LNCaP clone FGC (cell line): ENCODE measurements around the gene MGA.

Experiments used
- DNase-seq: peaks from one replicate; pipeline ENCODE4 v3.0.0-alpha.2; 2011; ENCODE audit warnings: low read depth
- H3K4me3 ChIP-seq: 2 replicates; pipeline ENCODE4 v1.5.1; 2011; ENCODE audit warnings: mild to moderate bottlenecking, low read depth, low read length, control low read depth
- TF ChIP-seq, protein P1 (sequence below): IDR thresholded peaks from 2 replicates; pipeline ENCODE4 v1.5.1; 2012; ENCODE audit warnings: mild to moderate bottlenecking; ENCODE audit not compliant: control insufficient read depth, insufficient read depth; ENCODE audit errors: extremely low read depth

MGA gene

GRCh38 chr15:41656188-41656587 lies 4.0 kb upstream of the MGA start:
- no peak overlapping the region for H3K4me3 ChIP-seq
- TF ChIP-seq, protein P1, sequence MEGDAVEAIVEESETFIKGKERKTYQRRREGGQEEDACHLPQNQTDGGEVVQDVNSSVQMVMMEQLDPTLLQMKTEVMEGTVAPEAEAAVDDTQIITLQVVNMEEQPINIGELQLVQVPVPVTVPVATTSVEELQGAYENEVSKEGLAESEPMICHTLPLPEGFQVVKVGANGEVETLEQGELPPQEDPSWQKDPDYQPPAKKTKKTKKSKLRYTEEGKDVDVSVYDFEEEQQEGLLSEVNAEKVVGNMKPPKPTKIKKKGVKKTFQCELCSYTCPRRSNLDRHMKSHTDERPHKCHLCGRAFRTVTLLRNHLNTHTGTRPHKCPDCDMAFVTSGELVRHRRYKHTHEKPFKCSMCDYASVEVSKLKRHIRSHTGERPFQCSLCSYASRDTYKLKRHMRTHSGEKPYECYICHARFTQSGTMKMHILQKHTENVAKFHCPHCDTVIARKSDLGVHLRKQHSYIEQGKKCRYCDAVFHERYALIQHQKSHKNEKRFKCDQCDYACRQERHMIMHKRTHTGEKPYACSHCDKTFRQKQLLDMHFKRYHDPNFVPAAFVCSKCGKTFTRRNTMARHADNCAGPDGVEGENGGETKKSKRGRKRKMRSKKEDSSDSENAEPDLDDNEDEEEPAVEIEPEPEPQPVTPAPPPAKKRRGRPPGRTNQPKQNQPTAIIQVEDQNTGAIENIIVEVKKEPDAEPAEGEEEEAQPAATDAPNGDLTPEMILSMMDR: no peak
- no peak for DNase-seq

DNA sequence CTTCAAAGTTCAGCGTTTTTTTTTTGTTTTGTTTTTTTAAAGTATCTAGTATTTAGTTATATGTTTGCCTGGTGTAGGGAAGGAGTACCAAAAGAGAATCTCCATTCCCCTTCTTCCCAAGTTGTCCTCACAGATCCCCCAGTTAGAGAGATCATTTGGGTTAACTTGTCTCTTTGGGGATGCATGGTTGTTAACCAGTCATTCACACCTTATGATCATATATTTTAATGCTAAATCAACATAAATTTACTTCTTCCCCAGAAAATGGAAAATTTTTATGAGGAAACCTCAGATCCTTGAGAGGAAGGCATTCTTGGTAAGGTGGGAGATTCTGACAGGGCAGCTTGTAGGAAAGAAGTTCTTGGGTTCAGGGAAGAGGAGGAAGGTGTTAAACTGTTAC lies 1.5 kb upstream of the MGA start:
- no peak for DNase-seq
- TF ChIP-seq, protein P1: no peak
- no peak overlapping the region for H3K4me3 ChIP-seq

DNA sequence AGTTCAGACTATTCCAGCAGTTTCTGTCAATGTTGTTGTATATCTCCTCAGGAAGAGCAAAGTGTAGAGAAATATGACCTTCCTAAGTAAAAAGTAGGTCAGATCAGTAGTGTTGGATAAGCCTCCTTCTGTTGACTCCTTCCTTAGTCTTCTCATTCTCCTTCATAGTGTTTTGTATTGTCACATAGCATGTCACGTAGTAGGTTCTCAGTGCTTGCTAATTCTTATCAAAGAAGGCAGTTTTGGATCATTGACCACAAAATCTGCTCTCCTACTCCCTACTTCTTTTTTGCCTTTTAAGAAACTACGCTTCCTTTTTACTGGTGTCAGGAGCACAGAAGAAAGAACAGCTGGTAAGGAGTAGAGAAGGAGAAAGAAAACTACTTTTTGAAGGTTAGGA lies 1.0 kb upstream of the MGA start:
- DNase-seq: no peak
- no peak overlapping the region for H3K4me3 ChIP-seq
- TF ChIP-seq, protein P1: no peak

DNA sequence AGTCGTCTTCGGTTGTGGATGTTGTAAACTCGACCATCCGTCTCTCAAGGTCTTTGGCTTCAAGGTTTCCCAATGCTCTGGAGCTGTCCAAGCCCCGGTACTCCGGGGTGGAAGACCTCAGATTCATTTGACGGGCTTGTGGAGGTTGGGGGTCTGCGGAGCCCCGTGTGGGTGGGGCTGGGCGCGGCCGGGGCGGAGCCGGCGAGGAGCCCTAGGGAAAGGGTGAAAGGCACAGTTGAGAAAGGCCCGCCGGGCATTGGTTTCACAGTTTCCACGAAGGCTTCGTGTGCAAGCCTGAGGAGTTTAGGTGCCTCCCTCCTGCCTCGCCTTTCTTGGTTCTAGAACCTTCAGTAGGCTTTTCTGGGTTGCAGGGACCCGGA lies 360 bp upstream of the MGA start:
- TF ChIP-seq, protein P1: no peak
- no peak for DNase-seq
- peak overlapping the region; percentile 56 for H3K4me3 ChIP-seq

DNA sequence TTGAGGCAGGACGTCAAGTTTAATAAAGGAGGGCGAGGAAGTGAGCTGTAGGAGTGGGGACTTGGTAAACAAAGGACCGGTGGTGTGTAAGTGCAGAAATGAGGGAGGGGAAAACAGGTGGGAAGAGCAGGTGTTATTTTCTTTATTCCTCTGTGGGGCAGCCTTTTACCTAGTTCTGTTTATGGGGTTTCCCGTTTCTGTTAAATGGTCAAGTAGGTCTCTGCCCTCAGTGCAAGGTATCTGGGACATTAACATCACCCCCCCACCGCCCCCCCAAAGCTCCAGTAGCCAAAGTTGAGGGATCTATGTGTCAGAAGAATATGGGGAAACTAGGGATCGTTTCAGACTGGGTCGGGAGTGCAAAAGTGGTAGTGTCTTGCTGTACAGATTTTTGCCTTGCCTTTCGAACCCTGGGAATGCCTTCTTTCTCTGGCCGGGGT lies 893 bp downstream of the MGA start:
- peak overlapping the region; percentile 56 for H3K4me3 ChIP-seq
- TF ChIP-seq, protein P1: no peak
- no peak for DNase-seq

DNA sequence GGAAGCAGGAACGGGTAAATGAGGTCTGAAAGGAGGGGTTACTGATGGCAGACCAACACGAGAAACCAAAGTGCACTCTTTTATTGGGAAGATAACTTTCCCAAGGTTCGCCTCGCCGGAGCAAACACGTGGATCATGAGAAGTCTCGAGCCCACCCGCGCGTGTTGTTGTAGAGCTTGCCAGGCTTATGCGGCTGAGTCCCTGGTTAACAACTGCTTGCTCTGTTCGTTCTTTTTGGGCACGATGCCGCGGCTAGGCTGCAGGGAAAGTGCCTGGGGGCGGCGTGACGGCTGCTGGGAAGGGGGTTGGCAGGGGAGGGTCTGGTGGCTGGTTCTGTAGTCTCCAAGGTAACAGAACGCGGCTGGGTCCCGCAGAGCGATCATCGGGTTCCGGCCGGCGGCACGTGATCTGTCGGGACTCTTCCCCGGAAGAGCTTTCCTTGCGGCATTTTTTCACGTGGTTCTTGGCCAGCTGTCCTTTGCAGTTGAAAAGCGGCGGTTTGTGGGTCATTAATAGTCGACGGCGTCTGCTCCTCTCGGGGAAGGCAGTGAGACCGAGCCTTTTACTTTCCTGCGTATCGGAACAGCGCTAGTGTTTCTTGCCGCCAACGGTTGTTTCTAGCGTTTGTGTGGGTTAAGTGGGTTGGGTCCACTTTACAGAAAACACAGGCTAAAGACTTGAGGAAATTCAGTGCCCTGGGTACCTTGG lies 1.5 kb downstream of the MGA start:
- H3K4me3 ChIP-seq: peak overlapping the region; percentile 56
- TF ChIP-seq, protein P1: no peak
- peak; percentile 55 for DNase-seq

GRCh38 chr15:41666353-41666920 lies 6.2 kb downstream of the MGA start:
- TF ChIP-seq, protein P1: no peak
- no peak overlapping the region for H3K4me3 ChIP-seq
- DNase-seq: peak; percentile 41
